CD4-positive, alpha-beta T cell treated with Interleukin-10 for 1 hour (primary cell): ENCODE data around the gene GCFC2.
"Not testable (repeated sequence)": the region's sequence is repeated elsewhere in the genome, so short reads cannot be mapped to it uniquely, and the experiment has no call there.

Experiments
- DNase-seq: peaks from one replicate; pipeline ENCODE4 v3.0.0-alpha.2; 2020

Gene GCFC2

DNA sequence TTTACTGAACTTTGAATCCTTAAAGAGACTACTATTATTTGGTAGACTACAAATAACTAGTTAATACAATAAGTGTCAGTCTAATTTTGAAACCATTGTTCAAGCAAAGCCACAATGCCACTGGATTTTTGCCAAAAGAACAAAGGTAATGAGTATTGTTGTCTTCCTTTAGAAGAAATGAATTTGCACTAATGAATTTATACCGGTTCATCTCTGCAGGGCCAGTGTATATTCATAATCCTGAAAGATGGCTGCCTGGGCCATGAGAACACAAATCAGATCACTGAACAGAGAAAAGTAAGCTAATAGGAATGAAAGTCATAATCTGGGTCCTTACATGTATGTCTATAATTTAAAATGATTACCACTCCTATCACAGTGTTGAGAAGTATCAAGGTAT is 31.2 kb downstream of the GCFC2 start:
- no peak for DNase-seq

GRCh38 chr2:75676464-75676863 is 34.3 kb downstream of the GCFC2 start:
- DNase-seq, result no peak

- DNase-seq, result no peak
These were observed 34.8 kb downstream of the GCFC2 start for GRCh38 chr2:75675908-75676307.

DNA sequence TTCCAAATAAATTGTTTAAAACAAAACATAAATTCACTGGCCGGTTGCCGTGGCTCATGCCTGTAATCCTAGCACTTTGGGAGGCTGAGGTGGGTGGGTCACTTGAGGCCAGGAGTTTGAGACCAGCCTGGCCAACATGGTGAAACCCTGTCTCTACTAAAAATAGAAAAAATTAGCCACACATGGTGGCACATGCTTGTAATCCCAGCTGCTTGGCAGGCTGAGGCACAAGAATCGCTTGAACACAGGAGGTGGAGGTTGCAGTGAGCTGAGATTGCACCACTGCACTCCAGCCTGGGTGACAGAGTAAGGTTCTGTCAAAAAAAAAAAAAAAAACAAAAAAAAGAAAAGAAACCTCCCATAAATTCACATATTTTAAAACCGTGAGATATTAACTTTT is 35.3 kb downstream of the GCFC2 start:
- DNase-seq, result not testable (repeated sequence)

GRCh38 chr2:75667884-75668283 is 42.8 kb downstream of the GCFC2 start:
- no peak for DNase-seq

GRCh38 chr2:75666911-75667310 is 43.8 kb downstream of the GCFC2 start:
- DNase-seq, result no peak

DNA sequence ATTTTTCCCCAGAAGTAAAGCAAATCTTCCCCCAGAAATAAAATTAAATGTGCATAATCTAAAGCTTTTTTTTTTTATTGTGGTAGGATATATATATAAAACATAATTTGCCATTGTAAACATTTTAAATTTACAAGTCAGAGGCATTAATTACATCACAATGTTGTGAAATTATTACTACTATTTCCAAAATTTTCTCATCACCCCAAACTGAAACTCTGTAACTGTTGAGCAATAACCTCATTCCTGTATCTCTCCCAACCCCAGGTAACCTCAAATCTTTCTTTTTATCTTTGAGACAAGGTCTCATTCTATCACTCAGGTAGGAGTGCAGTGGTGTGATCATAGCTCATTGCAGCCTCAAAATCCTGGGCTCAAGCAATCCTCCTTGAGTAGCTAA is 52.9 kb downstream of the GCFC2 start:
- DNase-seq, result no peak

DNA sequence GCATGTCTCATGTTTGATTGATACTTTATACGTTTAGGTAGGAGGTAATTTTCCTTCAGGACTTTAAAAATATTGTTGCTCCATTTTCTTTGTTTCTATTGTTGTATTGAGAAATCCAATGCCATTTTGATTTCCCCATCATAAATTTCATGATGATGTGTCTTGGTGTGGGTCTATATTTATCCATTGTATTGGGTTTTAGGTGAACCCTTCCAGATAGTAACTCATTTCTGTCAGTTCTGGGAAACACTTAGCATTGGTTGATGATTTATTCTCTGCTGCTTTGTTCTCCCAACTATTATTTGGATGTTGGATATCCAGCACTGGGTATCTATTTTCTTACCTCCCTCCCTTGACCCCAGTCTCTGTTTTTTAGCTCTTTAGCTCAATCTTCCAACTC is 54.2 kb downstream of the GCFC2 start:
- no peak for DNase-seq

DNA sequence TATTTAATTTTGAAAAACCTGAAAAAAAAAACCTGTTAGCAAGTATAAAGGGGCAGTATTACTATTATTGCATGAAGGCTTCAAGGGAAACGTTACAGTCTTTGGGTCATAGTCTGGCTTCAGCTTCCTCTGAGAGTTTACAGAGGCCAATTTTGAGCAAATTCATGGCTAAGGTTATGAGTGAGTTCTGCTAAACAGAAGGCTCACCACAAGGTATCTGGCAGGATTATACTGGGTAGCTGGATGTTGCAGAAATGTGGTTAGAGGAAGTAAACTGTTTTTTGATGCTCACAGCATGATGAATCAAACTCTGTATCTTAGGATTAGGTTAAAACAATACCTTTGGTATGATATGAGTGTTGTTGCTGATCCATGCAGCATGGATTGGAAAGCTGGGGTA is 54.9 kb downstream of the GCFC2 start:
- no peak for DNase-seq

- no peak for DNase-seq
These were observed 56.7 kb downstream of the GCFC2 start for GRCh38 chr2:75654012-75654411.

DNA sequence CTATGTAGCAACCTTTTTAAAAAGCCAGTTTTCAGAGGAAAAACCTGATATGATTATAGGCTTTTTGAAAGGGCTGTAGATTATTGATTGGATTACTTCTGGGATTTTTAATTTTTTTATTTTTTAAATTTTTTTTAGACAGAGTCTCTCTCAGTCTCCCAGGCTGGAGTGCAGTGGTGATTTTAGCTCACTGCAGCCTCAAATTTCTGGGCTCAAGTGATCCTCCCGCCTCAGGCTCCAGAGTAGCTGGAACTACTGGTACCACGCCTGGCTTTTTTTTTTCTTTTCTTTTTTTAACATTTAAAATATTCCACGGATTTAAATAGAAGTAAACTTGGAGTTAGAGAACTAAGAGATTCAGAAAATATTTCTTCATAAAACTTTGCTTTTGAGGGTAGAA is 62.9 kb downstream of the GCFC2 start:
- no peak for DNase-seq

- DNase-seq, result peak; percentile 86
These were observed 63.9 kb downstream of the GCFC2 start, which contains the start of gene MRPL19 for GRCh38 chr2:75646583-75647425. Gene MRPL19 (plus strand): TSS chr2:75646783. CDS start chr2:75646808, 25 bp downstream.

GRCh38 chr2:75646090-75646582 is 64.6 kb downstream of the GCFC2 start:
- no peak for DNase-seq

GRCh38 chr2:75645643-75646042 is 65.1 kb downstream of the GCFC2 start:
- no peak for DNase-seq

- DNase-seq, result no peak
These were observed 66.7 kb downstream of the GCFC2 start for GRCh38 chr2:75643980-75644379.

- no peak for DNase-seq
These were observed 69.1 kb downstream of the GCFC2 start for GRCh38 chr2:75641587-75641986.

- DNase-seq, result peak; percentile 47
These were observed 70.0 kb downstream of the GCFC2 start for GRCh38 chr2:75640621-75641121.

- DNase-seq, result no peak
These were observed 73.1 kb downstream of the GCFC2 start for GRCh38 chr2:75637568-75637967.

DNA sequence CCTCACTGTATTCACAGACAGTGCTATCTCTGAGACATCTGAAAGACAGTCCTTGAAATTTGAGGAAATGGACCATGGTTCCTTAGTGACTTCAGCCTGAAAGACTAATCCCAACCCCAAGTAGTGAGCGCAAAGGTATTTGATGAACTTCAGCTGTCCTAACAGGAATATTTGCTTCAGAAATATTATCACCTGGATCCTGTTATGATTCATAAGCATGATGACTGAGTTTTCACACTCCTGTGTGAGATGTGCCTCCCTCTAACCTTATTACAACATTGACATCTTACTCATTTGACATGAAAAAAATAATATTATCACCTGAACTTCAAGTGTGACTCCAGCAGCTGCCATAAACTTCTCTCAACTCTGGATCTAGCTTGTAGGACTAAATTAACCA is 75.8 kb downstream of the GCFC2 start:
- no peak for DNase-seq

DNA sequence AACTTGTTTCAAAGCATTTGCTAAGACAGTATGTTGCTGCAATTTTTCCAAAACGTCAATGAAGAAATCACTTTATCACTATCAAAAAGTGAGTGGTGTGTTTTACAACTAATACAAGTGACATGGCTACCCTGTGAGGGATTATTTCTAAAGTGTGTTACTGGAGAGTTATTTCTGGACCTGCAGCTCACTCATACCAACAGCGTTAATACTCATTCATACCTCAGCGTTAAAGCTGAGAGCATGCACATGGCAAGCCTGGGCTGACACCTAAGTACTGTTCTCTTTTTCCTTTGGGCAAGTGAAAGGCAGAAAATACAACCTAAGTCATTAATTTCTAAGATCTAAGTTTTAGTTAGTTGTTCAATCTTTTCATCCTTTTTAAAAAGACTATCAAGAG is 77.1 kb downstream of the GCFC2 start:
- no peak for DNase-seq

DNA sequence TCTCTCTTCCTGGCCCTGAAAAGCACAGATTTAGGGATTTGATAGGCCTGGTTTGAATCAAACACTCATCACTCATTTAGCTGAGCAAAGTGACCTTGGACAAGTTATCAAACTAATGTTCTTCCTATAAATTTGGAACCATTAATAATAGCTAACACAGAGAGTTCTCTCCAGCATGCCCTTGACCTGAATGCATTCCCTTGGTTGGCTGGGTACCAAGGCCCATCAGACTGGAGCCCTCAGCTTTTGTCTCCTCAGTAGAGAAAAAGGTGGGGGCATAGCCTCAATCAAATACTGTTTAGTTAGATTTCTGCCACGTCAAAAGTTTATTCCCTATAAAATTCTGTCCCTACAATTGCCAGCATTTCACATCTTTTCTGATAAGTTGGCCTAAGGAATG is 77.9 kb downstream of the GCFC2 start:
- no peak for DNase-seq

DNA sequence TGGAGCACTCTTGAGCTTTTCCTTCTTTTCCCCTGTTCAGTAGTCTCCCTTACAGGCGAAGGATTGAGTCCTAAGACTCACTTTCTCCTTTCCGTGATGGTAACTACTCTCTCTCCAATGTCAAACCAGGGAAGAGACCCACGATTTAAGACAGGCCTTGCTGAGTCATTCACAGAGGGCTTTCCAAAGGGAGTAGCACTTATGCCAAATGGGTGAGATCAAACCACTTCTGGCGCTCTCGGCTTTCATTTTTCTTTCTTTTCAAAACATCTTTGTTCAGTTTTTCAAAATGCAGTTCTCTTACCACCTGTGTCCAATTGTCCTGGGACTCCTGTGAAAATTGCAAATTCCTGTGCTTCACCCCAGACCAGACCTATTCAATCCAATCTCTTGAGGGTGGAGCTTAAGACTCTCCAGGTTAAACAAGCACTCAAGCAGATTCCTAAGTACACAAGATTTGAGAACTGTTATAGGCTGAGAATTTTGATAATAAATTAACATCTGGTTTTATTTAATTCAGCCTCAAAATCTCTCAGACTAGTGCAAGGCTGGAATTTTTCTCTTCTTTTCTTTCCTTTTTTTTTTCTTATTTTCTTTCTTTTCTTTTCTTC is 78.5 kb downstream of the GCFC2 start:
- no peak for DNase-seq

DNA sequence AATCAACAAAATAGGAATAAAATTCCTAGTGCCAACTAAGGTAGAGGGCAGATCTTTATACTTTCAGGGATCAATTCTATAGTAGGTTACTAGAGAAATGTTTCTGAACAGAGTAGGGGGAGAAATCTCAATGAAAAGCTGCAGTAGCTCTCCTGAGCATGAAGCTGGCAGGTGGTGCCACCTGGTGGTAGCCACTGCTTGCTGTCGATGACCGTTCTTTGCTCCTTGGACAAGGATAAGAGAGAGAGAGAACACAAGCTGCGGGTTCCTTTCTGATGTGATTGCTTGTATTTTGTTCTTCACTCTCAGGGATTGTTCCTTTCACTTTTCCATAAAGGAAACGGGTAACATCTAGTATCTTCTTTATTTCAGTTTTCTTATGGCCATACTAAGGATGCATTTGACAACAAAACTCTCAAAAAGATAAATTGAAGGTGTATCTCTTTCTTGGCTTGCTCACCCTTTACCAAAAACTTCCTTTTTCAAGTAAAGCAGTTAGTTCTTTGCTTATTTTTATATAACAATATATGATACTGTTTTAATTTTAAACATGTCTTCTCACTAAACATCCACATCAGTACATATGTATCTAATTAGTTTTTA is 82.7 kb downstream of the GCFC2 start:
- peak; percentile 46 for DNase-seq

DNA sequence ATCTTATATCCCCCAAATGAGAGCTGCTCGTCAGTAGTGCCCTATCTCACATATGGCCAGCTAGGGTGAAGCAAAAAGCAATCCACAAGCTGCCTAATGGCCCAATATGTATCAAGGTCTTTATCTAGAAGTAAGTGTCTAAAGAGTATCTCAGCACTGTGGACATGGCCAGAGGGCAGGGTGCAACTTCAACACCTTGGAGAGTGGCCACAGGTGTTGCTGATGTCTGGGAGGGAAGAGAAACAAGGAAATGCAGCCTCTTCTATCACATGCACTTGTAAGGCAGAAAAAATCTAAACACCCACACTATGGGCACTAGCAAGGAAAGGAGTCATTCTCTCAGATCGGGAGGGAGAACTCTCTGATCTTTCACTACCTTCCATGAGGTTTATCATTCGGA is 87.8 kb downstream of the GCFC2 start:
- no peak for DNase-seq
